Activated naive CD4-positive, alpha-beta T cell treated with anti-CD3 and anti-CD28 coated beads, Interleukin-2, amount 10 ng/mL, durations not matched to agents 7 days and 5 days (primary cell): ENCODE data around the gene IFIT5.
"Not testable (repeated sequence)": the region's sequence is repeated elsewhere in the genome, so short reads cannot be mapped to it uniquely, and the experiment has no call there.

Experiments used
- CTCF ChIA-PET: fragments of 350-600 bp; sonication (Branson Sonifier 250); formaldehyde crosslinking; loops from one replicate; lab custom pipeline; 2021; ENCODE audit warnings: antibody characterized with exemption; lab: Charles Lee
- DNase-seq: peaks from one replicate; pipeline ENCODE4 v3.0.0-alpha.2; 2020
- H3K27ac Mint-ChIP-seq: one replicate; pipeline ENCODE4 v1.8.0; 2021; ENCODE audit warnings: mild to moderate bottlenecking, moderate library complexity, mixed read lengths
- H3K27me3 Mint-ChIP-seq: one replicate; pipeline ENCODE4 v1.8.0; 2021; ENCODE audit warnings: mild to moderate bottlenecking, mixed read lengths
- H3K36me3 Mint-ChIP-seq: one replicate; pipeline ENCODE4 v1.8.0; 2021; ENCODE audit warnings: mixed read lengths
- H3K4me1 Mint-ChIP-seq: one replicate; pipeline ENCODE4 v1.8.0; 2021; ENCODE audit warnings: mixed read lengths
- H3K4me3 Mint-ChIP-seq: one replicate; pipeline ENCODE4 v1.8.0; 2021; ENCODE audit warnings: mild to moderate bottlenecking, moderate library complexity, mixed read lengths
- H3K9me3 Mint-ChIP-seq: one replicate; pipeline ENCODE4 v1.8.0; 2021; ENCODE audit warnings: mixed read lengths

Gene IFIT5

GRCh38 chr10:89404104-89405047 lies 10.0 kb upstream of the IFIT5 start:
- H3K9me3 Mint-ChIP-seq = no peaks in the 10 kb centered on the region
- no peak overlapping the region for H3K27ac Mint-ChIP-seq
- H3K36me3 Mint-ChIP-seq = peaks cover 16% of the 10 kb centered on the region
- DNase-seq = no peak
- no peak overlapping the region for H3K4me3 Mint-ChIP-seq
- CTCF ChIA-PET = no interaction called here
- no peaks in the 10 kb centered on the region for H3K4me1 Mint-ChIP-seq
- H3K27me3 Mint-ChIP-seq = peaks cover 9% of the 10 kb centered on the region

GRCh38 chr10:89406178-89406577 lies 8.2 kb upstream of the IFIT5 start:
- CTCF ChIA-PET, H3K27ac Mint-ChIP-seq, H3K4me3 Mint-ChIP-seq: not testable (repeated sequence)

DNA sequence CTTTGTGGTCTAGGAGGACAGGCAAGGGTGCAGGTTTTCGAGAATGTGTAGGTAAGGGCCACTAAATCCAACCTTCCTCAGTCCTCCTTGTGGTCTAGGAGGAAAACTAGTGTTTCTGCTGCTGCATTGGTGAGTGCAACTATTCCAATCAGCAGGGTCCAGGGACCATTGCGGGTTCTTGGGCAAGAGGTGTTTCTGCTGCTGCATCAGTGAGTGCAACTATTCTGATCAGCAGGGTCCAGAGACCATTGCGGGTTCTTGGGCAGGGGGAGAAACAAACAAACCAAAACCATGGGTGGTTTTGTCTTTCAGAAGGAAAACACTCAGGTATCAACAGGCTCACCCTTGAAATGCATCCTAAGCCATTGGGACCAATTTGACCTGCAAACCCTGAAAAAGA lies 6.6 kb upstream of the IFIT5 start:
- H3K27ac Mint-ChIP-seq, H3K4me3 Mint-ChIP-seq, CTCF ChIA-PET, DNase-seq, H3K27me3 Mint-ChIP-seq: not testable (repeated sequence)
- Mint-ChIP-seq H3K36me3 (peaks cover 22% of the 10 kb centered on the region), H3K4me1 (peaks cover 21% of the 10 kb centered on the region), H3K9me3 (peaks cover 13% of the 10 kb centered on the region)

More at GRCh38 chr10:89406178-89406577, 8.2 kb upstream of the IFIT5 start:
- H3K9me3 Mint-ChIP-seq, H3K4me1 Mint-ChIP-seq, H3K27me3 Mint-ChIP-seq, DNase-seq: not testable (repeated sequence)
- peaks cover 20% of the 10 kb centered on the region for H3K36me3 Mint-ChIP-seq

DNA sequence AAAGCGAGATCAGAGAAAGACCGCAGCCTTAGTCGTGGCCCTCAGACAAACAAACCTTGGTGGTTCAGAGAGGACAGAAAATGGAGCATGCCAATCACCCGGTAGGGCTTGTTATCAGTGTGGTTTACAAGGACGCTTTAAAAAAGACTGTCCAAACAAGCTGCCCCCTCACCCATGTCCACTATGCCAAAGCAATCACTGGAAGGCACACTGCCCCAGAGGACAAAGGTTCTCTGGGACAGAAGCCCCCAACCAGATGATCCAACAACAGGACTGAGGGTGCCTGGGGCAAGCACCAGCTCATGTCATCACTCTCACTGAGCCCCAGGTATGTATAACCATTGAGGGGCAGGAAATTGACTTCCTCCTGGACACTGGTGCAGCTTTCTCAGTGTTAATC lies 5.1 kb upstream of the IFIT5 start:
- H3K9me3 Mint-ChIP-seq = peaks cover 13% of the 10 kb centered on the region
- CTCF ChIA-PET, H3K27ac Mint-ChIP-seq, DNase-seq, H3K4me3 Mint-ChIP-seq, H3K27me3 Mint-ChIP-seq: not testable (repeated sequence)
- peaks cover 33% of the 10 kb centered on the region for H3K4me1 Mint-ChIP-seq
- peaks cover 21% of the 10 kb centered on the region for H3K36me3 Mint-ChIP-seq

- Mint-ChIP-seq H3K9me3 (peaks cover 13% of the 10 kb centered on the region), H3K36me3 (peaks cover 23% of the 10 kb centered on the region), H3K4me1 (peaks cover 38% of the 10 kb centered on the region)
- CTCF ChIA-PET, DNase-seq, H3K27me3 Mint-ChIP-seq, H3K27ac Mint-ChIP-seq, H3K4me3 Mint-ChIP-seq: not testable (repeated sequence)
These were observed 3.8 kb upstream of the IFIT5 start for GRCh38 chr10:89410551-89410950.

GRCh38 chr10:89411135-89411534 lies 3.2 kb upstream of the IFIT5 start:
- H3K27me3 Mint-ChIP-seq, H3K4me3 Mint-ChIP-seq, DNase-seq, CTCF ChIA-PET, H3K27ac Mint-ChIP-seq: not testable (repeated sequence)
- H3K36me3 Mint-ChIP-seq = peaks cover 26% of the 10 kb centered on the region
- H3K4me1 Mint-ChIP-seq = peaks cover 44% of the 10 kb centered on the region
- H3K9me3 Mint-ChIP-seq = peaks cover 13% of the 10 kb centered on the region

GRCh38 chr10:89412276-89412675 lies 2.1 kb upstream of the IFIT5 start:
- H3K27me3 Mint-ChIP-seq, CTCF ChIA-PET: not testable (repeated sequence)
- Mint-ChIP-seq H3K4me1 (peaks cover 51% of the 10 kb centered on the region), H3K9me3 (peaks cover 13% of the 10 kb centered on the region), H3K36me3 (peaks cover 27% of the 10 kb centered on the region), H3K4me3 (peak overlapping the region; percentile 18), H3K27ac (peak overlapping the region; percentile 49)
- peak; percentile 40 for DNase-seq

DNA sequence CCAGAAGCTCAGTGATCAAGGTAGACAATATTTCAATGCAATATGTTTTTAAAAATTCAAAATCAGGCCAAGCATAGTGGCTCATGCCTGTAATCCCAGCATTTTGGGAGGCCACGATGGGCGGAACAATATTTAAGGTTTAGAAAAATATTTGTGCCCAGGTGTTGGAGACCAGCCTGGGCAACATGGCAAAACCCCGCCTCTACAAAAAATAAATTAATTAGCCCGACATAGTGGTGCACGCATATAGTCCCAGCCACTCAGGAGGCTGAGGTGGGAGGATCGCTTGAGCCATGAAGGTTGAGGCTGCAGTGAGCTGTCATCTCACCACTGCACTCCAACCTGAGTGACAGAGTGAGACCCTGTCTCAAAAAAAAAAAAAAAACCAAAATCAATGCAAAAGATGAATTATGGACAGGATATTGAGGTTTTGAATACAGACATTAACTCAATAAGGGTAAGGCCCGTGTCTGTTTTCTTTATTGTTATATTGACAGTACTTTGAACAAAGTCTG lies 913 bp upstream of the IFIT5 start:
- H3K36me3 Mint-ChIP-seq = peaks cover 39% of the 10 kb centered on the region
- H3K4me1 Mint-ChIP-seq = peaks cover 63% of the 10 kb centered on the region
- peak overlapping the region; percentile 88 for H3K4me3 Mint-ChIP-seq
- H3K9me3 Mint-ChIP-seq = peaks cover 13% of the 10 kb centered on the region
- CTCF ChIA-PET = interaction anchor here (0.6 to 1.3 kb wide), 3 partner anchors 20 to 43 kb away, joined by 3 to 4 read pairs (median 4); partner anchors contain the start of gene IFIT1
- H3K27me3 Mint-ChIP-seq = no peaks in the 10 kb centered on the region
- H3K27ac Mint-ChIP-seq = peak overlapping the region; percentile 97
- DNase-seq = no peak

DNA sequence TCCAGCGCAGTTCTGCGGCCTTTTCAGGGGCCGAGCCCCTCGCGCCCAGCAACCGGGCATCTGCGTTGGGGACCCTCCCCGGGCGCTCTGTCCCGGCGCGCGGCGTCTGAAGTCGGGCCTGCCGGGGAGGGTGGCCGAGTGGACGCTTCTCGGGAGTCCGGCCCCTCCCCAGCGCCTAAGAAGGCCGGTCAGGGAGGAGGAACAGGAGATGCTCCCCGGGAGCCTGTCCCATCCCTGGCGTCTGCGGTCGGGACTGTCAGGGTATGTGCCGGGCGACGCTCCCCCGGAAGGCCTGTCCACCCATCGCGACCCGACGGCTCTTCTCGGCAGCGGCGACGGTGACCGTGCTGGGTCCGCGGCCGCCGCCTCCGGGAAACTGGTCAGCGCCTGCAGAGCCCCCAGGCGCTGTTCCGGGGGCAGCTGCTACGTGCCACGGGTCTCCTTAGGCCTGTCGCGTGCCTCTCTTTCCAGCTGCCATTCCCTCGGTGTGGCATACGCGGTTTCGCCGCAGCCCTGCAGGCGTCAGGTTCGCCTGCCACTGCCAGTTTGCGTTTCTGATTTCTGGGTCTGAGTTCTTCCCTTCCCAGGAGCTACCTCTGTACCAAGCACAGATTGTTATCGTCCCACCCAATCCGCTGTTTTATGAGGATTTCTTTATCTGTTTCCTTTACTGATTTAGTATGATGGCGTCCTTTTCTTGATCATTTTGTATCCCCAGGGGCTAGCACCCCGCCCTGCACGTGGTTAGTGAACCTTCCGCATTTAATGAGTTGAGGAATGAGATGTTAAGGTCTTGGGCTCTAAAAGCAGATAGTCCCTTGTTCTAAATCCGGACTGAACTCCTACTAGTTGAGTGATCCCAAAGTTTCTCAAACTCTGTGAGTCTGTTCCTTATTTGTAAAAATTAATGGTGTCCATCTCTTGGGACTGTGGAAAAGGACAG lies 782 bp downstream of the IFIT5 start:
- peak; percentile 53 for DNase-seq
- peaks cover 69% of the 10 kb centered on the region for H3K4me1 Mint-ChIP-seq
- H3K4me3 Mint-ChIP-seq = peak overlapping the region; percentile 88
- H3K9me3 Mint-ChIP-seq = peaks cover 13% of the 10 kb centered on the region
- H3K27me3 Mint-ChIP-seq = no peaks in the 10 kb centered on the region
- H3K27ac Mint-ChIP-seq = peak overlapping the region; percentile 97
- CTCF ChIA-PET = interaction anchor here (1.0 to 1.3 kb wide), 2 partner anchors 22 to 23 kb away, joined by 4 to 5 read pairs; partner anchors contain the start of gene IFIT1
- peaks cover 37% of the 10 kb centered on the region for H3K36me3 Mint-ChIP-seq

DNA sequence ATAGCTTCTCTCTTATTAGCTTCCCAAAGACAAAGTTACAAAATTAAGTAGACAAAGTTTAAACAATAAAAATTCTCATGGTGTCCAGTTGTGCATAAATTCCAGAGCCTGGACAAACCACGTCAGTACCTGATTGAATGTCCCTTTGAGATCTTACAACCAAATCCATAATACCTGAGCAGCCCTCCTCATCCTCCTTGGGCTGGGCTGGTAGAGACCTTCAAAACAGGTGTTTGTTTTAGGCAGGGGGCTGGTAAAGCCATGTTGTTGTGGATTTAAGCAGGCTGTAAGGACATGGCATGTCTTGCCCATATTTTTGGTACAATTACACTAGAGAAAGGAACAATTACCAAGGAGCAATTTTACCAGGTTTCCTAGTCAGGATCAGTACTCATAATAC lies 2.1 kb downstream of the IFIT5 start:
- Mint-ChIP-seq H3K4me1 (peaks cover 61% of the 10 kb centered on the region), H3K36me3 (peaks cover 44% of the 10 kb centered on the region), H3K9me3 (peaks cover 11% of the 10 kb centered on the region), H3K4me3 (peak overlapping the region; percentile 88), H3K27me3 (no peaks in the 10 kb centered on the region), H3K27ac (no peak overlapping the region)
- no peak for DNase-seq
- CTCF ChIA-PET = interaction anchor here (0.6 to 1.1 kb wide), 3 partner anchors 24 to 198 kb away, joined by 3 to 4 read pairs (median 3); partner anchors contain the start of genes IFIT1 and IFIT2

DNA sequence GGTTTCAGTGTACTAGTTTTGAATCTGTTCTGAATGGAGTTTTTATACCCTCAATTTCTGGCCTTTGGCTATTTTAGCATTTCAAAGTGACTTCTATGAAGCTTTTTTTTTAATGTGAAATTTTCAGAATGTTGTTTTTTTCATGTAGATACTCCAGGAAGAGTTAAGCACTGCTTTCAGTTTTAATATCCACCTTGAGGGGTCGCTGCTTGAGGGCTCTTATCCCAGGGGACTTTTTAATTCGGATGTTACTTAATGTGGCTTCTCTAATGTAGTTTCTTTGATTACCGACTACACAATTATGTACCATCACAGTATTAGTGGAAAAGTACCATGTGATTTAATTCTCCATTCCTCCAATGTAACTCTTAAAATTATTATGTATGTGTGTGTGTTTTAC lies 5.2 kb downstream of the IFIT5 start:
- H3K4me3 Mint-ChIP-seq = no peak overlapping the region
- no peak for DNase-seq
- H3K36me3 Mint-ChIP-seq = peaks cover 45% of the 10 kb centered on the region
- no peaks in the 10 kb centered on the region for H3K27me3 Mint-ChIP-seq
- no peak overlapping the region for H3K27ac Mint-ChIP-seq
- no peaks in the 10 kb centered on the region for H3K9me3 Mint-ChIP-seq
- CTCF ChIA-PET = interaction anchor here (0.8 kb wide), 1 partner anchor 162 kb away, joined by 3 read pairs; no protein-coding TSS in a partner anchor
- H3K4me1 Mint-ChIP-seq = peaks cover 37% of the 10 kb centered on the region

DNA sequence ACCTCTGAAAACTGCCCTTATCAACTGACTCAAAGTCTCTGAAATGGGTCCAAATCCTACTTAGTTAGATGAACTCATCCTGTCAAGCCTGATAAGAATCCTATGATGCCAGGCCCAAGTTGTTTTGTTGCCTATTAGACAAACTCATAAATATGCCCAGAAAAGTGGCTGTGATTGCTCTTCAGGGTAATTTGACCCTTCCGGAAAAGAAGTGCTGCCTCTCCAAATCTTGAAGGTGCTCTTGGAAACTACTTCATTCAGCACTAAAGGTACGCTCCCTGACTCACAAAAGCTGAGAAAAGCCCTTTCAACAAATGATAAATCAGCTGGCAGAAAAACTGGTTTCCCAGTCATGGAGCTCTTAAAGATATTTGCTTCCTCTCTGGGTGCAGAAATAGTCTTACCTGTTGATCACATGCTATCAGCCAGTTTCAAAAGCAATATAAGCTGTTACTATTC lies 6.7 kb downstream of the IFIT5 start:
- no peaks in the 10 kb centered on the region for H3K9me3 Mint-ChIP-seq
- CTCF ChIA-PET = no interaction called here
- no peaks in the 10 kb centered on the region for H3K27me3 Mint-ChIP-seq
- peaks cover 40% of the 10 kb centered on the region for H3K36me3 Mint-ChIP-seq
- no peak overlapping the region for H3K4me3 Mint-ChIP-seq
- H3K4me1 Mint-ChIP-seq = peaks cover 28% of the 10 kb centered on the region
- no peak for DNase-seq
- no peak overlapping the region for H3K27ac Mint-ChIP-seq

DNA sequence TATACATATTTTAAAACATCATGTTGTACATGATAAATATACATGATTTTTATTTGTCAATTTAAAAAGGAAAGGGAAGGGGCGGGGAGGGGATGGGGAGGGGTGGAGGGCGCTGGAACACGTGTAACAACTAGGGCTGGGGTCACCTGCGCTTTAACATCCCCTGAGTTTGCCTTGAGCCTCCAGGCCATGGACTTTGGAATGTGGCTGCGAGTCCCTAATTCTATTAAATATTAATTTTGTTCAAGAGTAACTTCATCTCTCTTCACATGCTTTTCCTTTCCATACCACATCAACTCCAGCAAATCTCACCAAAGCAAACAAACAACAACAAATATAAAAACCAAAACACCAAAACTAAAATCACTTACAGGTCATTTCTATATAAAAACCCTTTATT lies 10.6 kb downstream of the IFIT5 start:
- H3K27ac Mint-ChIP-seq = no peak overlapping the region
- no peak overlapping the region for H3K4me3 Mint-ChIP-seq
- CTCF ChIA-PET = no interaction called here

More for the DNA sequence above, 10.6 kb downstream of the IFIT5 start:
- DNase-seq = no peak
- H3K4me1 Mint-ChIP-seq = peaks cover 3% of the 10 kb centered on the region
- peaks cover 22% of the 10 kb centered on the region for H3K36me3 Mint-ChIP-seq
- no peaks in the 10 kb centered on the region for H3K9me3 Mint-ChIP-seq
- peaks cover 11% of the 10 kb centered on the region for H3K27me3 Mint-ChIP-seq
